NCI-H1092 treated with DMSO at 0.1 percent for 48 hours (cell line): ENCODE data around the gene ULK4.
"Not testable (repeated sequence)": the region's sequence is repeated elsewhere in the genome, so short reads cannot be mapped to it uniquely, and the experiment has no call there.

Experiments used
- DNase-seq: peaks from one replicate; lab custom pipeline; 2025; lab: John Stamatoyannopoulos, UW

The ULK4 gene

DNA sequence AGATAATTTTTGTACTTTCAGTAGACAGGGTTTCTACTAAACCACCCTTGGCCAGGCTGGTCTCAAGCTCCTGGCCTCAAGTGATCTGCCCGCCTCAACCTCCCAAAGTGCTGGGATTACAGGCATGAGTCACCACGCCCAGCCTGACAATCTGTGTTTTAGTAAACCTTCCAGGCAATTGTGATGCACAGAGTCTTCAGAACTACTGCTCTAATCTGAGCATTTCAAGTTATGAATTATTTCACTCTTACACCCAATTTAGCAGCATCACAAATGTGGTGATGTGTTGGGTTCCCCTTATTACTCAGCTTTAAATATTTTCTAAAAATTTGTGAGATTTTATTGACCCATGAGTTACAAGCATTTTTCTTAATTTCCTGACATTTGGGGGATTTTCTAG is 94.4 kb downstream of the ULK4 start:
- DNase-seq: no peak

DNA sequence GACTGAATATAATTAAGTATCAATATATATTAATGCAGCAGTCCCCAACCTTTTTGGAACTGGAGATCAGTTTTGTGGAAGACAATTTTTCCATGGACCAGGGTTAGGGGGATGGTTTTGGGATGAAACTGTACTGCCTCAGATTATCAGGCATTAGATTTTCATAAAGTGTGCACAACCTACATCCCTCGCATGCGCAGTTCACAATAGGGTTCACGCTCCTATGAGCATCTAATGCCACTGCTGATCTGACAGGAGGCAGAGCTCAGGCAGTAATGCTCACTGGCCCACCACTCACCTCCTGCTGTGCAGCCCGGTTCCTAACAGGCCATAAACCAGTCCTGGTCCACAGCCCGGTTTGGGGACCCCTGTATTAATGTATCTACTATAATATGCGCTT is 95.6 kb downstream of the ULK4 start:
- no peak for DNase-seq

DNA sequence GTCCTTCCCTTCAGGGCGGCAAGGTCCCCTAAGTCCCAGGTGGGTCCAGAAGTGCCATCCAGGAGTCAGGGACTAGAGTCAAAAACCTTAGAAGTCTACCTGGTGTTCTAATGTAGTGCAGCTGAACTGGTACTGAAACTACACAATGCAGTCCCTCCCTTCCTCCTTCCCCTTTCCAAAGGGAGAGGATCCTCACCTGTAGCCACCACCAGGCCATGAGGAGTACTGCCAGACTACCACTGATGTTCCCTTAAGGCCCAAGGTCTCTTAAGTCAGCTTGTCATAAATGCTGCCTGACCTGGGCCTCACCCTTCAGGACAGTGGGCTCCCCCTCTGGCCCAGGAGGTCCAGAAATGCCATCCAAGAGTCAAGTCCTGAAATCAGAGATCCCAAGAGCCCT is 98.9 kb downstream of the ULK4 start:
- no peak for DNase-seq

DNA sequence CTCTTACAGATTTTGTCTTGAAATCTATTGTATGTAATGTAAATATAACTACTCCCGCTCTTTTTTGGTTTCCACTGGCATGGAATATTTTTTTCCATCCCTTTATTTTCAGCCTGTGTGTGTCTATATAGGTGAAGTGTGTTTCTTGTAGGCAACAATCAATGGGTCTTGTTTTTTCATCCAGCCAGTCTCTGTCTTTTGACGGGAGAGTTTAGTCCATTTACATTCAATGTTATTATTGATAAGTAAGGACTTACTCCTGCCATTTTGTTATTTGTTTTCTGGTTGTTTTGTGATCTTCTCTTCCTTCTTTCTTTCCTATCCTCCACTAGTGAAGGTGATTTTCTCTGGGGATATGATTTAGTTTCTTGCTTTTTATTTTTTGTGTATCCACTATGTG is 101.4 kb downstream of the ULK4 start:
- DNase-seq: not testable (repeated sequence)

DNA sequence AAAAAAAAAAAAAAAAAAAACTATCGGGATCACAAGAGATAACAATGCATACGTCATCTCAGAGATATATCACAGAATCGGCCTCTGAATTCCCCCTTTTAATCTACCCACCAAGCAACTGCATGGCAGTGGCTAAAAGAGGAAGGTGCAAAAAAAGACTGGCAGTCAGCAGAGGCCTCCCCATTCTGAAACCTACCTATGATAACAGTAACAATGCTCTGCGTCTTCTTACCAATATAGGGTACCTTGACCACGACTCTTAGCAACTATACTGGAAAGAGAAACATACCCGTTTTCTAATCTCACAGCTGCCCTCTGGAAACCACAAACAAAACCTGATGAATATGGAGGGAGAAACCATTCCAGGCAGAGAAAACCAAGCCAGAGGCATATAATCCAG is 106.9 kb downstream of the ULK4 start:
- DNase-seq: no peak

DNA sequence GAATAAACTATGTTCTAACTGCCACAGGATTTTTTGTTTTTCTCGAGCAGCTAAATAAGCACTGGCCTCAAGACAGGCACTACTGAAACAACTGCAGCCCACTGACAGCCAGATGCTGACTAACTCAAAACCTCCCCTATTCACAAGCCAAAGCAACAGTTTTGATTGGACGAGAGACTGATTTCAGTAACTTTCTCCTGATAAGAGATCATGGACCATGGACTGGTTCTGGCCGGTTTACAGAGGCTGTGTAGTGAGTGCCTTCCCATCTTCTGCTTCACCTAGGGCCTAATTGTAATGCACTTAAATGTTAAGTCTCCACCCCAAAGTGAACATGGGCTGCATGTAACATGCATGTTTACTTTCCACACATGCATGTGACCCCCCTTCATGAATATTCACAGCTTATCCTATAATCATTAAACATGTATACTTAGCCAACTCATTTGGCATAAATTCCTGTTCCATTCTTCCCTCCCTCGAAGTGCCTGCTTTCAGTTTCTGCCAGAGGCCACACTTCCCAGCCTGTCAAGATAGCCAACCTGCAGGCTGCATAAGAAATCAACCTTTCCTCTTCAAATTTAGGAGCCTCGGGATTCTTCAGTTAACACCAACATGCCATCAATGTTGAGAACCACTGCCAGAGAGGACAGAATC is 108.2 kb downstream of the ULK4 start:
- no peak for DNase-seq

DNA sequence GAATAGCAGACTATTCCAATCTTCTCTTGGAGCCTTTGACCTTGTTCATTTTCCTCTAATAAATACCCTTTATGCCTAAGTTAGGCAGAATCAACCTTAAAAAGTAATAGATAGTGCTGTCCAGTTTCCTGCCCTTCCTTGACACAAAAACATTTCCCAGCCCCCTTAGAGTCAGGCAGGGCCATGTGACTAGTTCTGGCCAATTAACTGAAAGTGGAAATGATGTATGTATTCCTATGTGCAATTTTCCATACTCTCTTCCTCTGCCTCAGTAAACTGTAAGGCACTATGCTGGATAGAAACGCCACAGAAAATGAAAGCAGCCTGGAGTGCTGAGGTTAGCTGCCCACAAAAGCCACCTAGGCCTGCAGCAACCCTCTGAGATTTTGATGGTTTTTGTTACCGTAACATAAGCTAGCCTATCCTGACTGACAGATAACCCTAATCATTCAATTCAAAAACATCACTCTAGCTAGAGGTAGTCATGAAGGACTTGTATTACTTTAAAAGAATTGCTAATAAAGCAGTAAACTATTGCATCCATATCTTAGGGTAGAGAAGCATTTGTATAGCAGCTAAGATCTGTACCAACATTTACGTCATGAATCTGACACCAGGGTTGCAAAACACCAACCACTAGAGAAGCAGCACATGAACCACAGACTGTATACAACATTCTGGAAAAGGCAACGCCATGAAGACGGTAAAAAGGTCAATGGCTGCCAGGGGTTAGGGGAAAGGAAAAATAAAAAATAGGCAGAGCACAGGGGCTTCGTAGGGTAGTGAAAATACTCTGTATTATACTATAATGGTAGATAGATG is 112.9 kb downstream of the ULK4 start:
- no peak for DNase-seq

DNA sequence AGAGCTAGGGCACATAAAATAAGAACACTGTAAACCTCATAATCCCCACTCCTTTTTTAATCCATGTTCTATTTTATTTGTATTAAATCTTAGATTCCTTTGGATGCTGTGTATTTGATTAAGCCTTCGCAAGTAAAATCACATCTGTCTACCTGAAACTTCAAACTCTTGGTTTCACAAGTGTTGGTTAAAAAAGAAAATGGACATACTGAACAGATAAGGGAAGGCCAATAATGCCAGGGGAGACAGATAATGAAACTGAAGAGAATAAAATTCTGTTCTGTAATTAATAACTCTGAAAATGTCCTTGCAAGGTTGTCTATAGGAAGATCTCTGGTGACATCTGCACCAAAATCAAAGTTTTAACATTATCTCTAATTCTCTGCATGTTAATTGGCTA is 114.2 kb downstream of the ULK4 start:
- DNase-seq: no peak

DNA sequence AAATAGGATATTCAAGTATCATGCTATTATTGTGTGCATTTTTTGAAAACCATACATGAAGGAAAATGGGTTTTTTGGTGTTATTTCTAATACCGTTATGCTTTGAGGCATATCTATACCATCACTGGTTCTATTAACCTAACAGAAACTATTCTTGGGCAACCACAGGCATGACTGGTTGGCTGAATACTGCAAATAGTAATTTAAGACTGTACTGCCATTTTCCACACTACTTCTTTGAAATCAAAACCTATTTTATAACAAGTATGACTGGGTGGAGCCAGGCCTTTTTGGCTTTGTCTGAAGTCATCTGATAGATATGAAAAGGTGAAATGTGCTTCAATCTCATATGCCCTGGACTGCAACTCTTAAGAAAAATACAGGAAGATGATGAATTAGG is 115.1 kb downstream of the ULK4 start:
- no peak for DNase-seq

DNA sequence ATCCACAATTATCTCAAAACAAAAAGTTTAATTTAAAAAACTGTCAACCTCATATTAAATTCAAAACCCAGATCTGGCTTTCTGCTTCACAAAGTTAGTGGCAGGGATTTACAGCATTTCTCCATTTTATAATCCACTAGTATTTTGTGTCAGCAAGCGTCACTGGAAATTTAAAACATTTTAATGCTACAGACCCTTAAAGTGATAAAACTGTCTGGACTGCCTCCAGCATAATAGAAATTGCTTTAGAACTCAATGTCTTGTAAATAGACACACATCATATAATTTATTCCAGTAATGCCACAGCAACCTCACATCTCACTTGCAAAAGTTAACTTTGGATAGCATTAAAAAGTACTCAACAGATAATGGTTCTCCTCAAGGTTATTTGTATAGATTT is 116.1 kb downstream of the ULK4 start:
- no peak for DNase-seq

DNA sequence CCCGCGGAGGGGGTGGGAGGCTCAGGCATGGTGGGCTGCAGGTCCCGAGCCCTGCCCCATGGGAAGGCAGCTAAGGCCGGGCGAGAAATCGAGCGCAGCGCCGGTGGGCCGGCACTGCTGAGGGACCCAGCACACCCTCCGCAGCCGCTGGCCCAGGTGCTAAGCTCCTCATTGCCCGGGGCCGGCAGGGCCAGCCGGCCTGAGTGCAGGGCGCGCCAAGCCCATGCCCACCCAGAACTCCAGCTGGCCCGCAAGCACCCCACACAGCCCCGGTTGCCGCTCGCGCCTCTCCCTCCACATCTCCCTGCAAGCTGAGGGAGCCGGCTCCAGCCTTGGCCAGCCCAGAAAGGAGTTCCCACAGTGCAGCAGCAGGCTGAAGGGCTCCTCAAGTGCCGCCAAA is 117.6 kb downstream of the ULK4 start:
- not testable (repeated sequence) for DNase-seq

DNA sequence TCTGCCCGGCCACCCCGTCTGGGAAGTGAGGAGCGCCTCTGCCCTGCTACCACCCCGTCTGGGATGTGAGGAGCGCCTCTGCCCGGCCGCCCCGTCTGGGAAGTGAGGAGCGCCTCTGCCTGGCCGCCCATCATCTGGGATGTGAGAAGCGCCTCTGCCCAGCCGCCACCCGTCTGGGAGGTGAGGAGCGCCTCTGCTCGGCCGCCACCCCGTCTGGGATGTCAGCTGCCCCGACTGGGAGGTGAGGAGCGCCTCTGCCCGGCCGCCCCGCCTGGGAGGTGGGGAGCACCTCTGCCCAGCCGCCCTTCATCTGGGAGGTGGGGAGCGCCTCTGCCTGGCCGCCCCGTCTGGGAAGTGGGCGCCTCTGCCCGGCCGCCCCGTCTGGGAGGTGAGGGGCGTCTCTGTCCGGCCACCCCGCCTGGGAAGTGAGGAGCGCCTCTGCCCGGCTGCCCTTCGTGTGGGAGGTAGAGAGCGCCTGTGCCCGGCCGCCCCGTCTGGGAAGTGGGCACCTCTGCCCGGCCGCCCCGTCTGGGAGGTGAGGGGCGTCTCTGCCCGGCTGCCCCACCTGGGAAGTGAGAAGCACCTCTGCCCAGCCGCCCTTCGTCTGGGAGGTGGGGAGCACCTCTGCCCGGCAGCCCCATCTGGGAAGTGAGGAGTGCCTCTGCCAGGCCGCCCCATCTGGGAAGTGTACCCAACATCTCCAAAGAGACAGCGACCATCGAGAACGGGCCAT is 120.8 kb downstream of the ULK4 start:
- DNase-seq: not testable (repeated sequence)

DNA sequence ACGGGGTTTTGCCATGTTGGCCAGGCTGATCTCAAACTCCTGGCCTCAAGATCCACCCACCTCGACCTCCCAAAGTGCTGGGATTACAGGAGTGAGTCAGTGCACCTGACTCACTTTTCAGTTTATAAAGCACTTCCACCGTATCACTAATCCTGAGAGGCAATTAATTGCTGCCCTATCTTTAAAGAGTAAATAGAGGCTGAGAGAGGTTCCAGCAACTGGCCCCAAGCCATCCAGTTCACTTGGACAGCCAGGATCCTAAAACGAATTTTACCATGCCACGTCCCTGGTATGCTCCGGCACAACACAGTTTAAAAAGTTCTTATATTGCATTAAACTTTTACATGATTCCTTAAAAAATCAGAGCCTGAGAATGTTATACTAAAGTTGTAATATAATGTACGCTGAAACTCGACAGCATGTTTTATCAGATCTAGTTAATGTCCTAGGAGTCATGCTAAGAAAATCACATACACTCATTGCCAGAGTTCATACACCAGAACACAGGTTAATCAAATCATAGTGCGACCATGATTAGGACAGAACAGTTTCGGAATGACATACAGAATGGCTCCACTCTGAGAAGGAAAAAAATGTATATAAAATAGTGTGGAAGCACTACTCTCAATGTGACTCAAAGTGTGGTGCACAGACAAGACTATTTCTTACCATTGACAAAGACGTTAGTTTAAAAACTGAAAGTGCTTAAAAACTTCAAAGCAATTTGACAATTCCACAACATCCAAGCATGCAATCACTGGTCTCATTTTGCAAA is 125.4 kb downstream of the ULK4 start:
- DNase-seq: peak; percentile 4

DNA sequence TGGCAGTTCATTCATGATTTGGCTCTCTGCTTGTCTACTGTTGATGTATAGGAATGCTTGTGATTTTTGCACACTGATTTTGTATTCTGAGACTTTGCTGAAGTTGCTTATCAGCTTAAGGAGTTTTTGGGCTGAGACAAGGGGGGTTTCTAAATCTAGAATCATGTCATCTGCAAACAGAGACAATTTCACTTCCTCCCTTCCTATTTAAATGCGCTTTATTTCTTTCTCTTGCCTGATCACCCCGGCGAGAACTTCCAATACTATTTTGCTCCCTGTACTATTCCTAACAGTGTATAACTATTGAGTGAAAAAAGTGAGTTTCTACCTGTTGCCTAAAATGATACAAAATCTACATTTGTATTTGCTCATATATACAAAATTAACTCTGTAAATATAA is 128.3 kb downstream of the ULK4 start:
- DNase-seq: no peak

DNA sequence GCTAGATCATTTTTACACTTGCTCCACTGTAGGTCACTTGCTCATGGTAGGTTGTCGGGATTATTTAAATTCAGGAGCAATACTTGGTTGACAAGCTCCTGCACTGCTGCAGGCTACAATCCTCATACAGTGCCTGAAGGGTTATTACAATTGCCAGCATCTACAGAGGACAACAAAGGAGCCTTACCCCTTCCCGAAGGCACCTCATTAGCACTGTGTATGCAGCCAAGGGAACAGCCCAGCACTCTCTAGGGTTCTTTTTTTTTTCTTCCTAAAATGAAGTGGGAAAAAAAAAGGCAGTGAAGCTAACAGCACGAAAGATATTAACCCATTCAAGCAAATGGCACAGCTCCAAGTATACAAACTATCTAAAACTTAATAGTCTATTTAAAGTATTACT is 142.7 kb downstream of the ULK4 start:
- DNase-seq: no peak

DNA sequence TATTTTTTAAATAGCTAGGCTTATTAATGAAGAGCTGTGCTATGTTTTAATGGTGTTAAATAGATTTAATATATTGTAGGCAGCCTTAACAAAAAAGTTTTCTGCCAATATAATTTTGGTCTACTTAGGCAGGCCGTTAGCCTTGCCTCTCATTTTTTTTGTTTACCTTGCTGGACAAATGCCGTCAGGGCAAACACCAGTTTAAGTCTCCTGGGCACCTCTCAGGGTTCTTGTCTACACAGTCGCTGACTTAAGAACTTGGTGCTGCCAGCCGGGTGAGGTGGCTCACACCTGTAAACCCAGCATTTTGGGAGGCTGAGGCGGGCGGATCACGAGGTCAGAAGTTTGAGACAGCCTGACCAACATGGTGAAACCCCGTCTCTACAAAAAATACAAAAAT is 153.3 kb downstream of the ULK4 start:
- no peak for DNase-seq

DNA sequence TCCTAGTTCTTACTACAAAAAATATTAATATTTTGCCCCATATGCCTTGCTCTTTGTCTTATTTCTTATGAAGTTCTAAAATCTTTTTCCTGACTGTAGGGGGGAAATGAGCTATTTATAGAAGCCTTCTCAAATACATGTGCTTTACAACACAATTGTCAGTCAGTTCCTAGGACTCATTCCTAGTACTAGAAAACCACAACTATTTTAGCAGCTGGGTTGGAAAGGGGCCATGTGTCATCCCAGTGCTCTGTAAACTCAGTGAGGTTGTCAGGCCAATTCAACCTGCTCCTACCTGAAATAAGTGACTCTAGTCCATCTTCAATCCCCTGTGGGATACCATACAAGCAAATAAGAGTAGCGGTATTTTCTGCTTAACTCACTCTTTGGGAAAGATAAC is 153.8 kb downstream of the ULK4 start:
- no peak for DNase-seq

DNA sequence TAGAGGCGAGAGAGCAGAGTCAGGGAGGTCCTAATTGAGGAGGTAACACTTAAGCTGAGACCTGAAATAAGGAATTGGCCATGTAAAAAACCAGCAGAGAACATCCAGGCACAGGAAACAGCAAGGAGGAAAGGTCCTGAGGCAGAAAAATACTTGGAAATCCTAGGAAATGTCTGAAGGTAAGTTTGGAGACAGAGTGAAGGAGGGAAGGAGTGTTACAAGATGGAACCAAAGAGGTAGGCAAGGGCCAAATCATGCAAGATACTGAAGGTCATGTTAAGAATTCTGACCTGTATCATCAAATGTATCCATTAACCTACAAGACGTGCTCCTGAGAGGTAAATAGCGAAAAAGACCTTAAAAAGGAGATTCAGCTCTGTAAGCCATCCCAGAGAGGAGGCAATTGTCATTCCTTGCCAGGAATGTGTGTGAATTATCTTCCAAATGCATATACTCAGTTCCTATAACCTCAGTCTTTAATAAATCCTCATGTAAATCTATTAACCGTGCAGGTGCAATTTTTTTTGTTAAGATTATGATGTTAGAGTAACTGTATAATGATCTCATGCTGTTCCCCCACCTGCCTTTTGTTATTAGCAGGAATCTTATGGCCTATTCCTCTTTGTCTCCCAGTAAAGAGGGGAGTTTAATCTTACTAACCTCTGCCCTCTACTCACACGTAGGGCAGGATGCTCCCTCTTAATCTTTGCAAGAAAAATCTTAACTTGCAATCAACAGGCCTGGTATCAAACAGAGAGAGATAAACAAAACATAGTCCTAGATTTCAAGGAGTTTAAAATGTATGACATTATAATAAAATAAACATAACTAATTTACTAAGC is 166.9 kb downstream of the ULK4 start:
- no peak for DNase-seq

DNA sequence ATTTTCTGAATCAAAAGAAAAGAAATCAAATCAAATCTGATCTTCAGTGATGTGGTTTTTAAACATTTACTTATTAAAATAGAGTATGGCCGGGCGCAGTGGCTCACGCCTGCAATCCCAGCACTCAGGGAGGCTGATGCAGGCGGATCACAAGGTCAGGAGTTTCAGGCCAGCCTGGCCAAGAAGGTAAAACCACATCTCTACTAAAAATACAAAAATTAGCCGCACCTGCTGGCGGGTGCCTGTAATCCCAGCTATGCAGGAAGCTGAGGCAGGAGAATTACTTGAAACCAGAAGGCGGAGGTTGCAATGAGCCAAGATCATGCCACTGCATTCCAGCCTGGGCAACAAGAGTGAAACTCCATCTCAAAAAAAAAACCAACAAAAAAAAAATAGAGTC is 169.1 kb downstream of the ULK4 start:
- no peak for DNase-seq

DNA sequence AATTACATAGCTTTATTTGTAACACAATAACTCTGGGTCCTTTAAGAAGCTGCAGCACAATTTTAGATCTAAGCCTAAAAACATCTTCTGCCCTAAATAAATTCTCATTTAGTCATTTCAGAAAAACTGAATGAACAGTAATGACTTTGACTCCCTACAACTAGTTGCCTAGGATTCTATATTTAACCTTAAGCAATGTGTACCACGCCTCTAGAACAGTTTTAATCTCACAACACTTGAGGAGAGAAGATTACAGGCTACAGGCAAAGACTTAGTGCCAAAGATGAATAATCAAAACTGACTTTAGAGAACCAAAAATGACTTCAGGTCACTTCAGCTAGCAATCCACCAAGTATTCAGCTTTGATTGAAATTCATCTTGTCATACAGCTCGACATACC is 192.8 kb downstream of the ULK4 start:
- no peak for DNase-seq

DNA sequence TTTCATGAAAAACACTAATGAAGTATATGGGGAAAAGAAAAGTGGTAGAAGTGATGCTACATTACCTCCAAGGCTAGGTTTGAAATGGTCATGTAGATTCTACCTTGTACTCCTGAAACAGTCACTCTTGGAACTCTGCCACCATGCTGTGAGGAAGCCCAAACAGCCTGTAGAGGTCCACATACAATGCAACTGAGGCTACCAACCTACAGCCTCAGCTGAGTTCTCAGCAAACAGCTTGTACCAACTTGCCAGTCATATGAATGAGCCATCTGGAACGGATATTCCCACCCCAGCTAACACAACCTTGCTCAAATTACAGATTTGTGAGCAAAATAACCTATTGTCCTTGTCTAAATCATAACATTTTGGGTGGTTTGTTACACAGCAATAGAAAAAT is 193.5 kb downstream of the ULK4 start:
- DNase-seq: no peak
